HT-29 (cell line): ENCODE results near the gene CT55. TPM values are rescaled to one million over a fixed set of nuclear protein-coding genes. Genes with fewer than 3 reads are reported as not detected.
"Not testable (repeated sequence)": the region's sequence is repeated elsewhere in the genome, so short reads cannot be mapped to it uniquely, and the experiment has no call there.

ENCODE experiments used
- DNase-seq: peaks from one replicate; pipeline ENCODE4 v3.0.0-alpha.2; 2015; ENCODE audit warnings: low spot score
- total RNA-seq: library from RNA; depleted of rRNA; stranded (reverse); fragments of >200 nt; shearing (Covaris generic); gene quantifications from 2 replicates; pipeline ENCODE4 v1.2.3, GENCODE V29; 2014; rRNA removed

The CT55 gene, protein sequence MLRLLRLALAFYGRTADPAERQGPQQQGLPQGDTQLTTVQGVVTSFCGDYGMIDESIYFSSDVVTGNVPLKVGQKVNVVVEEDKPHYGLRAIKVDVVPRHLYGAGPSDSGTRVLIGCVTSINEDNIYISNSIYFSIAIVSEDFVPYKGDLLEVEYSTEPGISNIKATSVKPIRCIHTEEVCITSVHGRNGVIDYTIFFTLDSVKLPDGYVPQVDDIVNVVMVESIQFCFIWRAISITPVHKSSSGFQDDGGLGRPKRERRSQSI
- not detected in 2 replicates for total RNA-seq

DNA sequence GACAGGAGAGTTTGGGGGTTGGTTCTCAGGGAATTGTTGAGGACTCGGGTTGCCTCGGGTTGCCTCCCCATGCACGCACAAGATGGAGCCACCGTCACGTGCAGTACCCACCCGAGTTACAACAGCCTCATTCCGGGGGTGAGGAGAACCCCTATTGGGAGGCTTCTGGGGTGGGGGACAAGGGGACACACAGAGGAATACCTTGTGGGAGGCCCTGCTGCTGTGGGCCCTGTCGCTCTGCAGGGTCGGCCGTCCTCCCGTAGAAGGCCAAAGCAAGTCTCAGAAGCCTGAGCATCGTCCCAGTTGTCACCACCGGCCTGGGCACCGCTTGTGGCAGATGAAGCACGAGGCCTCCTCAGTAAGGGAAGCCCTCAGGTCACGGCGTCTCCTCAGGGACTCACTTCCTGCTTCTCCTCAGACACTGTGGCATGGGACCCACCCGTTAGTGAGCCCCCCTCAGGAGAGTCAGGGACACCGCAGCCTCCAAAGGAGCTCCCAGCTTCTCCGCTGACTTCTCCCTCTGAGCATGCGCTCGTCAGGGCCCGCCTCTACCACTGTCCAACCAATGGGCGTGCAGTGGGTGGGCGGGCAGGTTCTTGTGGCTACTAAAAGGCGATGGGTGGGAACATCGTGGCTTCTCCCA lies at the start of gene CT55:
Gene CT55 (minus strand): TSS at position 522 of the 643 bp plus-strand sequence. CDS start 227 bp downstream, at position 295.
- no peak for DNase-seq

DNA sequence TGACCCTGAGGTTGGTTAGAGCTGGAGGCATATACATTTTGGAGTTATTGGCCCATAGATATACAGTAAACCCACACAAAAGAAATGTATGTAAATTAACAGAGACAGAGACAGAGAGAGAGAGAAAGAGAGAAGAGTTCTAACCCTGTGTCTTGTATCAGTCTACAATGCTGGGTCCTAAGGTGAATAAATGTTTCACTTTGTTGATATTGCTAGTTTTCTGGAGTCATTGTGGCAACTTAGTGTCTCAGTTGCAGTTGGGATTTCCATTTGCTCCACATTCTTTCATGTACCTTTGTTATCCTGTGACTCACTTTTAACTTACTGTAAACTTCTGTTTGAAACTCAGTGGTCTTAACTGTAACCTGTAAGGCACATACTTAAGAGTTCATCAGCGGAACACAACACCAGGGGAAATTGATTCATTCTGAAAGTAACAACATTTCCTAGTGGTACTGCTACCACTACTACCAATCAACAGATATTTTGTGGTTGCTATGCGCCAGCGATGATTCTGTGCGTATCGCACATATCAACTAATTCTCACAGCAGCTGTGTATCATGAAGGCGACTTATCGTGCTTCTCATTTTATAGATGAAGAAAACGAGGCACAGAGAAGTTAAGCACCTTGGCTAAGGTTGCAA lies 42.1 kb upstream of the CT55 start:
- no peak for DNase-seq

DNA sequence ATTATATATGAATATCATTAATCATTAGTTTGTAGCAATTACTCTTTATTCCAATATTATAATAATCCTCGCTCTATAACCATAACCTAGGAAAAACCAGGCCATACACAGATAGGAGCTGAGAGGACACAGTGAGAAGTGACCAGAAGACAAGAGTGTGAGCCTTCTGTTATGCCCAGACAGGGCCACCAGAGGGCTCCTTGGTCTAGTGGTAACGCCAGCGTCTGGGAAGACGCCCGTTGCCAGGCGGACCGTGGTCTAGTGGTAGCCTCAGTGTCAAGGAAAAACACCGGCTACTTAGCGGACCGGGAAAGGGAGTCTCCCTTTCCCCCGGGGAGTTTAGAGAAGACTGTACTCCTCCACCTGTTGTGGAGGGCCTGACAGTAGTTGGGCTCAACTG lies 35.2 kb upstream of the CT55 start:
- DNase-seq, result not testable (repeated sequence)

DNA sequence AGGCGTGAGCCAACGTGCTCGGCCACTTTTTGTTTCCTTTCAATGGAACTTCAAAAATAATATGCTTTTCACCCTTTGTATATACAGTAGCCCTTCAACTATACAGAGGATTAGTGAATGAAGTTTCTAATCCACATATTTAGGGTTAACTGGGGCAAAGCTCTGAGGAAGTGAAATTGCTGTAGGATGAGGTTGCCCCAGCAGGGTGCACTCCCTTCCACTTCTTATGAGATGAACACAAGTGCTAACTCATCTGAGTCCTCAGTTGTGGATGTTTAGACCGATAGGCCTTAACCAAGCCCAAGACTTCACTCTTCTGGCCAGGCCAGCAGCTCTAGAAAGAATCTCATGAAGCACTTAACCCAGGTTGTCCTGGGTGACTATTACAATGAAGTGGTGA lies 29.1 kb upstream of the CT55 start:
- no peak for DNase-seq

DNA sequence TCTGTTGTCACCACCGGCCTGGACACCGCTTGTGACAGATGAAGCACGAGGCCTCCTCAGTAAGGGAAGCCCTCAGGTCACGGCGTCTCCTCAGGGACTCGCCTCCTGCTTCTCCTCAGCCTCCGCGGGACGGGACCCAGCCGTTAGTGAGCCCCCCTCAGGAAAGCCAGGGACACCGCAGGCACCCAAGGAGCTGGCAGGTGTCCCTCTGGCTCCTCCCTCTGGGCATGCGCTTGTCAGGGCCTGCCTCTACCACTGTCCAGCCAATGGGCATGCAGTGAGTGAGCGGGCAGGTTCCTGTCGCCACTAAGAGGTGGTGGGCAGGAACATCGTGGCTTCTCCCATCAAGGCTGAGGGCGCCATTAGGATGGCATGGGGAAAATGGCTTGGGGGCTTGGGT lies 23.5 kb upstream of the CT55 start:
- no peak for DNase-seq

DNA sequence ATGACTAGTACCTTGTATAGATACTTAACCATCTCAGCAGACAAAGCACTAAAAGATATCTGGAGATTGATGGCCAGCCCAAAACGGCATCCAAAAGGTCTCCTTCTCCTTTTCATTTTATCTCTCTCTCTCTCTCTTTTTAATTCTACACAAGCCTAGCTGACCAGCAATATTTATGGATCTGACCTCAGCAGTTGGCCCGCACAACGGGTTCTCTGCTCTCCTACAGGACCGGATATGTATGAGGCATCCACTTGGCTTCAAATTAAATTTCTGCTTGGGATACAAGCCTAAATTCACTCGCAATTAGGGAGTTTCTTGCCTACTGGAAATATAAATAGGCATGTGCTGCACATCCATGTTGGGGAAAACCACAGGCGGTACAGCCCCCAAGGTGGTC lies 22.5 kb upstream of the CT55 start:
- no peak for DNase-seq

DNA sequence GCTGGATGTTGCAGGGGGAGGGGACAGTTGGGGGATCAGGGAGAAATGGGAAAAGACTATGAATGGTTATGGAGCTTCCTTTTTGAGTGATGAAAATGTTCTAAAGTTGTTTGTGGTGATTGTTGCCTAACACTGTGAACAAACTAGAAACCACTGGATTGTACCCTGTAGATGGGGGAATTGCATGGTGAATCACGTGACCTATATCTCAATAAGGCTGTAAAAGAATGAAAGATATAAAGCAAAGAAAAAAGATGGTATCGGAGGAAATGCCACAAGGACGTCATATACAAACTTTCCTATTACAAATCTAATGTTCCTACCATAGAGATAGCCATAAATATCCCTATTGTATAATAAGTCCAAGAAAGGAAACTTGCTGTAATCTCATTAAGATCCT lies 20.6 kb upstream of the CT55 start:
- no peak for DNase-seq

DNA sequence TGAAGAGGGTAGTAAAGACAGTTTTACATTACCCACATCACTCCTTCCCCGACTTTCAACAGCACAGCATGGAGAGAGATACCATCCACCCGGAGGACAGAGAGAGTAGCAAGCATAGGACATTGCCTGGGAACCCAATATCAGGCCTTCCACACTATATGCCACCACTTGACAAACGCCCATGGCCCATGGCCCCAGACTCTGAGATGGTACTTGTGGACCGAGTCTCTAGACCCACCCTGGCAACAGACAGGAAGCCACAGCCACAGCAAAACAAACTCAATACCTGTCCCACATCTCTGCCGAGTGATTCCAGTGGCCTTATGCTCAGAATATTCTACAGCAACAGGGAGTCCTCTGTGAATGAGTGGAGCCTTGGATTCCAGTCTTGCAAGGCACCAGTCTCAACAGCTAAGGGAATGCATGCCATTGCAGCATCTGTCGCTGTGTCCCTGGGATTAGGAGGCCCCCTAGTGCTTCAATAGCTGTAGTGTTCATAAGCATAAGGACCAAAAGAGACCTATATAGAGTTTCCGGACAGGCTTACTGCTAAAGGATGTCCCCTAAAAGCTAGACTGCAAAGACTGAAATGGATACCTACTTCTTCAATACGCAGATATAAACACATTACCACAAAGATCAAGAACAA lies 14.7 kb upstream of the CT55 start:
- peak; percentile 60 for DNase-seq

DNA sequence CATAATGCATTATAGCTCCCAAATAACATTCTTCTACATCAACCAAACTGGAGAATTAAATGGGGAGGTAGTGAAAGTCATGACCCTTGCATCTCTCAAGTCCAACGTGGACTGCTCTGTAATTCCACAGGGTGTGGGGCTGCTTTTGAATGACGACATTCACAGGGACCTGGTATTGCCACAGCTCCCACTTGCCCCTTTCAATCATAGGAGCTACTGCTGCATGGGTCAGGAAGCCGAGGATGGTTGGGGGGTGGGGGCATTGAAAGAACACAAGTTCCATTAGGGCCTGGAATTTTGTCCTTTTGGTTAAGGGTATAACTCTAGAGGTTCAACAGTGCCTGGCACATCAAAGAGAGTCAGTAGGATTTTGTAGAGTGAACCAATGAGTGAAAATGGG lies 7.4 kb upstream of the CT55 start:
- no peak for DNase-seq

DNA sequence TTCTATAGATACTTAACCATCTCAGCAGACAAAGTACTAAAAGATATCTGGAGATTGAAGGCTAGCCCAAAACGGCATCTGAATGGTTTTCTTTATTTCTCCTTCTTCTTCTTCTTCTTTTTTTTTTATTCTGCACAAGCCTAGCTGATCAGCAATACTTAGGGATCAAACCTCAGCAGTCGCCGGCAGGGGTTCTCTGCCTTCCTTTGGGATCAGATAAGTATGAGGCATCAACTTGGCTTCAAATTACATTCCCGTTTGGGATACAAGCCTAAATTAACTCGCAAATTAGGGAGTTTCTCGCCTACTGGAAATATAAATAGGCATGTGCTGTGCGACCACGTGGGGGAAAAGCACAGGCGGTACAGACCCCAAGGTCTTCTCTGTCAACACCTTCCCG lies 730 bp downstream of the CT55 start:
- DNase-seq, result no peak

DNA sequence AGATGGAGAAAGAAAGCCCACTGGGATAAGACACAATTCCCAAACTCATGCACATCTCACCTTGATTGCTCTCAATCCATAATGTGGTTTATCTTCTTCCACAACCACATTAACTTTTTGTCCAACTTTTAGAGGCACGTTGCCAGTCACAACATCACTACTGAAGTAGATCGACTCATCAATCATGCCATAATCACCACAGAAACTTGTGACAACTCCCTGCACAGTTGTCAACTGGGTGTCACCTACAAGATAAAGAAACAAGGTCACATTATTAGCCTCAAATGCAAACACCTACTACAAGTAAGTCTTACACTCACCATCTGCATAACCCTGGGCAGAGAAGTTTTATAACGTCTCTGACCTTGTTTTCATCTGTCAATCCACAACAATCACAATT lies 1.7 kb downstream of the CT55 start:
- DNase-seq, result not testable (repeated sequence)

DNA sequence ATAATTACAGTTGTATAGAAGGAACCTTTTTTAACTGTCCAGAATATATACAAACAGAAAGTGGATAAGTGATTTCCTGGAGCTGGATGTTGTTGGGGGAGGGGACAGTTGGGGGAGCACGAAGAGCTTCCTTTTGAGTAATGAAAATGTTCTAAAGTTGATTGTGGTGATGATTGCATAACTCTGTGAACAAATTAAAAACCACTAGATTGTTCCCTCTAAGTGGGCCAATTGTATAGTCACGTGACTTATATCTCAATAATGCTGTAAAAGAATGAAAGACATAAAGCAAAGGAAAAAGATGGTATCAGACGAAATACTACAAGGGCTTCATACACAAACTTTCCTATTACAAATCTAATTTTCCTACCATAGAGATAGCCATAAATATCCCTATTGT lies 2.7 kb downstream of the CT55 start:
- no peak for DNase-seq

DNA sequence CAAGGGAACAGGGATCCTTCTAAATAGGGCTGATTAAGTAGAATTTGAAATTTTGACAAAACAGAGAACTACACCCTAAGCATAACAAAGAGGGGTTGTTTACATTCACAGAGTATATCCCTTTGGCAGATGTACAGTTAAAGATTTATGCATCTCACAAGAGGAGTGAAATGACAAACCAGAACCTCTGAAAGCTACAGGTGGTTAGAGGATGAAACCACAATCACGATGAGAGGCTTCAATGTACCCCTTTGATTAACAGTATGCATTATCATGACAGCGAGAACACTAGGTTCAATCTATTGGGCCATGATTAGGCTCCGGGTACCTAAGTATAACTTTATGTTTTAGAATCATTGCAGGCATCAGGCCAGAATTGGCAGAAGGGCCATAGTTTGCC lies 16.5 kb downstream of the CT55 start:
- DNase-seq, result not testable (repeated sequence)

DNA sequence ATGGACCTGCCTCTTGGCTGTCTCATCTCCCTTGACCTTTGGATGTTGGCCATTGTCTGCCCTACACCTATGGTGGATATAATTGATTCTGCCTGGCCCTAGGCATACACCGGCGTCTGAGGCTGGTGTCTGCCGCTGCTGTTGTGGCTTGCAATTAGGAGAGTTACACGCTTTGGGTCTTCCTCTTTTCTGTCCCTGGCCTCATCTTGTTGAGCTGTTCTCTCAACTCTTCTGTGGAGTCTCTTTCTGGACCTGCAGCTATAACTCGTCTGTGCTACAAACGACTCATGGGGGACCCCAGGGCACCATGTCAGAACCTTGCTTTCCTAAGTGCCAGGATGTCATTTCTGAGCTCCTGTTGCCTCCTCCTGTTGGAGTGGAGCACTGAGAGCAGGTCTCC lies 45.1 kb downstream of the CT55 start:
- DNase-seq, result not testable (repeated sequence)

DNA sequence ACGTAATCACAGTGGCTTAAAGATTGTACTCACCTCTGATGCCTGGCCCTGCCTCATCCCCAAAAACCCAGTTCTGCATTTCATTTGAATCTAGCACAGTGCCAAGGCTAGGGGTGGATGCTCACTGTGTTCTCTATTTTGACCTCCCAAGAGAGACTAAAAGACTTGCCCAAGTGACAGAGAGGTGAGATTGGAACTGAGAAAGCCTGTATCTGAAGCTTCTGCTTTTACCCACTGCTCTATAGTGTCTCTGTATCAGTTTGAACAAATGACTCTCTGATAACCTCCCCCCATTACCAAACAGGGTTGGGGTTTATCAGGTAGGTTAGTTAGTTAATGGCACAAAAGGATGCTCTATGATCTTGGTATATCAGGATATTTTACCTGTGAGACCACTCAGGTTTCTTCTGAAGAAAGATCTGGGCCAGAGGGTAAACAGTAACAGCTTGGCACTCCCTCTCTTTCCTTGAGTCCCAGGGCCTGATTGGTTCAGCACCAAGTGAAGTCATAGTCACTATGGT lies 51.1 kb downstream of the CT55 start, which contains the start of gene ETDB:
Gene ETDB (minus strand): TSS at position 471 of the 521 bp plus-strand sequence. CDS start 1,265 bp downstream, outside the sequence.
- DNase-seq, result not testable (repeated sequence)

DNA sequence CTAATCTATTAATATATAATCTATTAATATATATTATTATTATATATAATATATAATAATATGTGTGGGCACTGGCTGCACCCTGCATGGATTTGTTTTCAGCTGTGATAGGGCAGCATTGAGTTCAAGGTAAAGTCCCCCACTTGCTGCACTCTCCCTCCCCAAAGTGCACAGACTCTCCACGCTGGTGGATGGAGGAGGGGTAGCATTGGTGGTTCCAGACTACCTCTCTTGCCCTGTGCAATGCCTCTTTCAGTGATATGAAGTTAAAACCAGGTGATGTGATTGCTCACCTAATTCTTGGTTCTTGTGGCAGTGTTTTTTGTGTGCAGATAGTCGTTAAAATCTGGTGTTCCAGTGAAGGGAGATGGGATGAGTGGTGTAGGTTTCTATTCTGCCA lies 55.1 kb downstream of the CT55 start:
- DNase-seq, result not testable (repeated sequence)

DNA sequence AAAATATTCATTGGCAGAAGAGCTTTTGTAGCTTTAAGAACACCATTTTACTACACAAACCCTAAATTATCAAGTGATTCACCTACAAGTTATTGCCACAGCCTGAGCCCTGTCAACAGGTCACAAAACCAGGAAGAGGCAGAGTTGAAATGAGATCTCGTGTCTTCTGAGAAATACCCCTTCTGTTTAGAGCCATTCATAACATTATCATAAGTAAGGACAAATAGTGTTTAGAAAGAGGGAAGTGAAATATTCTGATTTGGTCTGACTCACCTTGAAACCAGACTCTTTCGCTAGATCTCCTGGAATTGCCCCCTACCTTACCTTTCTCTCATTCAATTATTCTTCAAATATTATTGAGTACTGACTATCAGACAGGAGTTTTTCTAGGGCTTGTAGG lies 56.8 kb downstream of the CT55 start:
- DNase-seq, result no peak

DNA sequence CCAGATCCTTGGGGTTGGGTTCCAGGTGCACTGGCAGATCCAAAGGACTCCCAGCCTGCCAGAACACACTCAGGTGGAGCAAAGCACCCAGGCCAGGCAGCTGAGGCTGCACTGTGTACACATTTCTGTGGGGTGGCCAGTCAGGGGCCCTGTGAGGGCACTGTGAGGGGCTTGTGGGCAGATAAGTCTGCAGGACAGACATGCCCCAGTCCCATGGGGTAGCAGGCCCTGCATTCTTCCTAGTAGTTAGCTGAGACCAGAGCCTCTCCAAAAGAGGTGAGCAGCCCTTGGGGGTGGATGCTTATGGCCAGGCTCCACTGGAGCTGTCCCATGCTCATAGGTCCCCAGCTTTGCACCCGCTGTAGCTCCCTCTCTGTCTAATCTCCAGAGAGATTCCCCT lies 58.5 kb downstream of the CT55 start:
- DNase-seq, result no peak

DNA sequence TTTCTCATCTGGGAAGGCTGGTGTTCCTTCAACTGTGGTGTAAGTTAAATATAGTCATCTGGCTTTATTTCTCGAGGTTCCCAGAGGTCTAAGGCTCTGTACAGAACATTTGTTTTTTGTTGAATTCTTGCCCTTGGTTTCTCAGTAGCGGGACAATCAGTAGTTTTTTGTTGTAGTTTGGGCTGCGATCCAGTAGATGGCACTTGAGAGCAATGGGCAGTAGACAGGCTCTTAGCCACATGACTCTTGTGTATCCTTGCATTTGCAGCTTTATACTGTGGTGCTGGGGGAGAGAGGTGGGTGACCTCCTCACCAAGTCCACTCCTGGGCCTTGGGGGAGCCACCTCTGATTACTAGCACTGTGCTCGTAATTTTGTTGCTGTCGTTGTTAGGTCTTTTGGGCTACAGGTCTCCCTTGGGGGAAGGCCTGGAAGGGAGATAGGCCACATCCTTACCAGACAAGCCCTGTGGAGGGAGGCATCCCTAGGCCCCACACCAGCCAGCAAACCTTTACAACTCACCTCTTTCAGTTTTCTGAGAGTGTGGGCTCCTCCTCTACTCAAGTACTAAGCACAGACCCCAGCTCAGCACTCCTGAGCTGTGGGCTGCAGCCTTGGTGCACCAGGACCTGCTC lies 59.0 kb downstream of the CT55 start:
- DNase-seq, result peak; percentile 63

DNA sequence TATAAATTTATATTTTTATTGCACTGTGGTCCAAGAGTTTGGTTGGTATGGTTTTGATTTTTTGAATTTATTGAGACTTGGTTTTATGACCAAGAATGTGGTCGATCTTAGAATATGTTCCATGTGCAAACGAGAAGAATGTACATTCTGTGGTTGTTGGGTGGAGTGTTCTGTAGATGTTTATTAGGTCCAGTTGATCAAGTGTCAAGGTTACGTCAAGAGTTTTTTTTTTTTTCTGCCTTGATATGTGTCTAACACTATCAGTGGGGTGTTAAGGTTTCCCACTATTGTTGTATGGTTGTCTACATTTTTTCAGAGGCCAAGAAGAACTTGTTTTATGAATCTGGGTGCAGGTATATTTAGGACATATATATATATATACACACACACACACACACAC lies 61.6 kb downstream of the CT55 start:
- DNase-seq, result no peak
